ENCODE results near the gene LDB1.

- TF ChIP-seq CTCF (IDR thresholded peaks at IDR 0.05 in 2 of 3, conservative IDR thresholded peaks at IDR 0.05 in 1 of 3; ENCODE audit: control insufficient read depth in 2 of 3, extremely low read depth in 1 of 3, insufficient read depth in 1 of 3, low read depth in 3 of 3, low read length in 3 of 3), result no peak
- TF ChIP-seq MTA2 (IDR thresholded peaks at IDR 0.05; ENCODE audit: low read depth), result no peak
- TF ChIP-seq HDAC2 (IDR thresholded peaks at IDR 0.05), result no peak
- no peak for TF ChIP-seq HDGF (IDR thresholded peaks at IDR 0.05)
- TF ChIP-seq E2F8 (IDR thresholded peaks at IDR 0.05; ENCODE audit: low read depth, partially characterized antibody), result no peak
- TF ChIP-seq REST (IDR thresholded peaks at IDR 0.05; ENCODE audit: low read depth, low read length), result no peak
- TF ChIP-seq CBX3 (IDR thresholded peaks at IDR 0.05; ENCODE audit: borderline replicate concordance, low read depth), result no peak
- no peak for TF ChIP-seq YBX1 (IDR thresholded peaks at IDR 0.05)
- TF ChIP-seq MAX (IDR thresholded peaks at IDR 0.05; ENCODE audit: low read depth, low read length), result no peak
- no peak for TF ChIP-seq CREM (IDR thresholded peaks at IDR 0.05; ENCODE audit: low read depth)
- TF ChIP-seq RELA (IDR thresholded peaks at IDR 0.05; ENCODE audit: borderline replicate concordance, partially characterized antibody), result no peak
Observed at GRCh38 chr10:102134416-102134815, 14.2 kb upstream of the LDB1 start.

Data from GM12878 (cell line).